Testis (tissue), 3 donors: Measurements from ENCODE around the gene ARHGAP26. TPM values are rescaled to one million over a fixed set of nuclear protein-coding genes. Genes with fewer than 3 reads are reported as not detected.

Experiments used
- DNase-seq: peaks from one replicate; pipeline ENCODE4 v3.0.0-alpha.2; 2019
- H3K27ac ChIP-seq, 2 donors: fragments of 200-600 bp; sonication (generic); one replicate each; pipeline ENCODE4 v1.5.1; 2019
- H3K27me3 ChIP-seq: fragments of 200-600 bp; sonication (generic); one replicate; pipeline ENCODE4 v1.5.1; 2019
- H3K36me3 ChIP-seq: fragments of 200-600 bp; sonication (generic); one replicate; pipeline ENCODE4 v1.5.1; 2017; ENCODE audit warnings: low read depth; ENCODE audit errors: missing control alignments
- H3K4me1 ChIP-seq: fragments of 200-600 bp; sonication (generic); one replicate; pipeline ENCODE4 v1.5.1; 2019
- H3K4me3 ChIP-seq, 2 donors: fragments of 200-600 bp; sonication (generic); one replicate each; pipeline ENCODE4 v1.5.1; 2017 to 2019
- H3K9me3 ChIP-seq: fragments of 200-600 bp; sonication (generic); one replicate; pipeline ENCODE4 v1.5.1; 2017
- CTCF ChIP-seq, 3 experiments: fragments of 450-650 bp in 2 of 3; fragments of 200-600 bp in 1 of 3; sonication (generic) in 1 of 3; IDR thresholded peaks; one replicate each; pipeline ENCODE4 v1.5.1; 2016 to 2019; ENCODE audit warnings: antibody characterized with exemption in 3 of 3, mild to moderate bottlenecking in 2 of 3, moderate library complexity in 1 of 3
- POLR2A ChIP-seq: fragments of 450-650 bp; IDR thresholded peaks from one replicate; pipeline ENCODE4 v1.6.1; 2017; ENCODE audit warnings: antibody characterized with exemption, mild to moderate bottlenecking, moderate library complexity
- WGBS, 2 donors: methylation state at CpG; one replicate each; pipeline ENCODE4 v1.1.5; 2018; 5-methylcytosine and 5-hydroxymethylcytosine counted together
- intact Hi-C: fragments of 100-400 bp; cut with DNase I; formaldehyde crosslinking; loops from one replicate; pipeline ENCODE4 v1.15.1; 2023; ENCODE audit warnings: low total_unique reads
- polyA plus RNA-seq: library from polyadenylated mRNA; stranded (reverse); fragments of 350-450 nt; fragmentation: Illumina TruSeq; extraction: RNeasy Lipid Tissue Mini Kit (QIAGEN cat#74804); gene quantifications from one replicate; pipeline ENCODE4 v1.2.3, GENCODE V29; 2014; ENCODE audit warnings: low read depth, low replicate concordance; ENCODE audit not compliant: insufficient read depth
- total RNA-seq, 2 donors: library from RNA; depleted of rRNA; stranded (reverse); fragments of >200 nt; gene quantifications; one replicate each; pipeline ENCODE4 v1.2.3, GENCODE V29; 2016

The ARHGAP26 gene
- total and polyA plus RNA-seq, 3 donors from 2014 or later = 33.8 to 98.7 (median 95.7) TPM

DNA sequence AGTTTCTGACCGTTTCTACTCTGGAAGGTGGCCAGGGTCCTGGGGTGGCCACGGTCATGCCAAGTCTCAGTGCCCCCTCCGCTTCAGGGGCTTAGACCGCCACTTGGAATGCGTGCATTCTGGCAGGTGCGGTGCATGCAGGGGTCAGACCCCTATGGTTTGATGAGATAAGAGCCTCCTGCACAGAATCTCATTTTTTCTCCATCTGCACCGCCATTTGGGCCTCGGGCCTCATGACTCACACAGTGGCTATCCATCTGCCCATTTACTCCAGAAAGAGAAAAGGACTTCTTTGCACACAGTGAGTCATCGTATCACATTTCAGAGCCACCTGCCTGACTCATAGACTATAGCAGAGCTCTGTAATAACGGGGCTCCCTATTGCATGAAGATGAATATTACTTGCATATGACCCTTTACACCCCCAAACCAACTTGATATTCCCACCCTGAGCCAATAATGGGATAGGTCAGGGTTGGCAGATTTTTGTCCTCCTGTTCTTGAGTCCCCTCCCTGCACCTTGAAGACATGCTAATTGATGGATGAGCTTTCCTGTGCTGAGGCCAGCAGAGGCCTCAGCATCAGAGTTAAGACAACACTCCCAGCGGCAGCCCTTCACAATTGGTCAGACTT lies 475.9 kb downstream of the ARHGAP26 start:
- intact Hi-C loops = no loop called here
- Histone ChIP-seq H3K4me3 (no peak overlapping the region), H3K36me3 (no peaks in the 10 kb centered on the region), H3K4me1 (peaks cover 9% of the 10 kb centered on the region), H3K9me3 (no peaks in the 10 kb centered on the region), H3K27ac (no peak overlapping the region), H3K27me3 (no peaks in the 10 kb centered on the region)
- TF ChIP-seq POLR2A (no peak), CTCF (IDR thresholded peaks at IDR 0.05) (no peak)
- WGBS, 2 donors = 94% methylated on average over 11 of the region's 11 CpGs
- DNase-seq = no peak

GRCh38 chr5:143247134-143247815 lies 477.1 kb downstream of the ARHGAP26 start:
- H3K27ac ChIP-seq = no peak overlapping the region
- H3K9me3 ChIP-seq = no peaks in the 10 kb centered on the region
- H3K36me3 ChIP-seq = no peaks in the 10 kb centered on the region
- TF ChIP-seq POLR2A = no peak
- TF ChIP-seq CTCF (IDR thresholded peaks at IDR 0.05) = no peak
- H3K27me3 ChIP-seq = no peaks in the 10 kb centered on the region
- H3K4me3 ChIP-seq = no peak overlapping the region
- 86 to 94% methylated on average over 1 of the region's 1 CpG for WGBS, 2 donors
- no peak for DNase-seq
- intact Hi-C loops = no loop called here
- peaks cover 9% of the 10 kb centered on the region for H3K4me1 ChIP-seq

DNA sequence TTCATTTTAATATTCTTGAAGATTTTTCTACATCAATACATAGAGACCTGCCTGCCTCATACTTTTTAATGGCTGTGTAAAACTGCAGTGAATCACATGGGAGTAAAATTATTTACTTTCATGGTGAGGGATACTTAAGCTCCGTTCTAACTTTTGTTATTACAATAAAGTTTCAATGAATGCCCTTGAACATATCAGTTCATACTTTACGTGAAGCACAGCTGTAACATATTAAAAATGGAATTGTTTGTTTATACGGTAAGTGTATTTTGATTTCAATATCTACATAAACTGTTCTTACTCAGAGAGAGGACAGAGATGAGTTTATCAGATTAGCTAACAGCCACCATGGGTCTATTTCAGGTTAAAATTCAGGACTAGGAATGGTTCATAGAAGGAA lies 478.2 kb downstream of the ARHGAP26 start:
- Histone ChIP-seq H3K27me3 (no peaks in the 10 kb centered on the region), H3K4me1 (peaks cover 2% of the 10 kb centered on the region), H3K9me3 (no peaks in the 10 kb centered on the region), H3K4me3 (no peak overlapping the region), H3K36me3 (no peaks in the 10 kb centered on the region), H3K27ac (no peak overlapping the region)
- intact Hi-C loops = no loop called here
- DNase-seq = no peak
- TF ChIP-seq POLR2A (no peak), CTCF (IDR thresholded peaks at IDR 0.05) (no peak)
- WGBS, 2 donors = 55 to 60% methylated on average over 3 of the region's 3 CpGs

DNA sequence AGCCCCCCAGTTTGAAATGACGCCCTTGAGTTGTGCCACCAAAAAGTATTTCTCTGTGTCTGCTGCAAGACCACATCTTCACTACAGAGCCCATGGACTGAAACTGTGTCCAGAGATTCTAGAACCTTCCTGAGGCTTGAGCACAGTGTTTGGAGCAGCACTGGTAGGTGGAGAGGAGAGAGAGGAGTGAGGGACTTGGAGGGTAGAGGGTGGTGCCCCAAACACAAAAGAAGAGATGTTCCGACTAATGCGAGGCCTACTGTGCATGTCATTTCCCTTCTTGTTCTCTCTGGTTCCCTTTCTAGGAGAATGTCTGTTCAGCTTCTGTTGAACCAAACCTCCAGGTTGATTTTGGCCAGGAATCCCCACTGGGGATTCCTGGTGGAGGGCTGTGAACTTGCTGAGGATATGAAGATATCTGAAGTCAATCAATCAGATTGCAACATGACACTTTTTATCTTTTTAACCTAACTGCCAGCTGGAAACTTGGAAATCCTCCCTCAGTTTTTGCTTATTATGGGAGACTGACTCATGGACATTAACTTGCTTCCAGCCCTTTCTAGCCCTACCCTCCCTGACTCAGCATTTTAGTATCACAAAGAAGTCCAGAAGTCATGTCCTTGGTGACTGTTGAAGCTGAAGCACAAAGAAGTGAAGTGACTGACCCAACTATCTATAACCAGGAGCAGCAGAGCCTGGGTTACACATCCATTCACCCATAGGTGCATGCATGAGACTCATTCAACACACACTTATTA lies 478.8 kb downstream of the ARHGAP26 start:
- DNase-seq = no peak
- Histone ChIP-seq H3K36me3 (no peaks in the 10 kb centered on the region), H3K27ac (no peak overlapping the region), H3K4me1 (no peaks in the 10 kb centered on the region), H3K9me3 (no peaks in the 10 kb centered on the region), H3K27me3 (no peaks in the 10 kb centered on the region), H3K4me3 (no peak overlapping the region)
- intact Hi-C loops = no loop called here
- TF ChIP-seq CTCF (IDR thresholded peaks at IDR 0.05) (no peak), POLR2A (no peak)
- 93 to 94% methylated on average over 3 of the region's 3 CpGs for WGBS, 2 donors
